Measurements from ENCODE around the gene MAN2B1.
"Not testable (repeated sequence)": the region's sequence is repeated elsewhere in the genome, so short reads cannot be mapped to it uniquely, and the experiment has no call there.

The MAN2B1 gene

GRCh38 chr19:12626958-12627357, 39.6 kb downstream of the MAN2B1 start:
- Histone ChIP-seq H3K36me3 (ENCODE audit: insufficient read depth, low read length) (peaks cover 39% of the 10 kb centered on the region), H3K4me2 (ENCODE audit: low read depth, low read length, poor library complexity, severe bottlenecking) (no peak overlapping the region), H2AFZ (ENCODE audit: low read length) (no peak overlapping the region), H3K9me3 (ENCODE audit: insufficient read depth, low read depth, low read length) (peaks cover 7% of the 10 kb centered on the region; the same call in 1 of the 2 replicates), H4K20me1 (ENCODE audit: insufficient read depth, low read length, poor library complexity, severe bottlenecking) (peaks cover 4% of the 10 kb centered on the region), H3K4me1 (ENCODE audit: insufficient read depth, low read length, poor library complexity, severe bottlenecking) (no peaks in the 10 kb centered on the region), H3F3A (ENCODE audit: low read depth) (no peaks in the 10 kb centered on the region), H3K9ac (ENCODE audit: low read depth, low read length, poor library complexity, severe bottlenecking) (no peak overlapping the region), H3K27me3 (ENCODE audit: insufficient read depth, low read length, poor library complexity, severe bottlenecking) (no peaks in the 10 kb centered on the region), H3K4me3 (ENCODE audit: low read length, poor library complexity, severe bottlenecking) (no peak overlapping the region), H3K9me2 (replicated peaks; ENCODE audit: low read depth, low read length) (no peaks in the 10 kb centered on the region), H3K79me2 (ENCODE audit: insufficient read depth, low read length) (no peaks in the 10 kb centered on the region)
- TF ChIP-seq EZH2phosphoT487 (IDR thresholded peaks at IDR 0.05; ENCODE audit: borderline replicate concordance) (no peak), CTCF (conservative IDR thresholded peaks at IDR 0.05; ENCODE audit: low read length) (no peak)

GRCh38 chr19:12623361-12624031, 43.0 kb downstream of the MAN2B1 start:
- H4K20me1 ChIP-seq (ENCODE audit: insufficient read depth, low read length, poor library complexity, severe bottlenecking), result peaks cover 19% of the 10 kb centered on the region
- peaks cover 7% of the 10 kb centered on the region; the same call in 1 of the 2 replicates for H3K9me3 ChIP-seq (ENCODE audit: insufficient read depth, low read depth, low read length)
- no peaks in the 10 kb centered on the region for H3K4me1 ChIP-seq (ENCODE audit: insufficient read depth, low read length, poor library complexity, severe bottlenecking)
- no peak overlapping the region for H3K4me3 ChIP-seq (ENCODE audit: low read length, poor library complexity, severe bottlenecking)
- TF ChIP-seq CTCF (conservative IDR thresholded peaks at IDR 0.05; ENCODE audit: low read length) (no peak), EZH2phosphoT487 (IDR thresholded peaks at IDR 0.05; ENCODE audit: borderline replicate concordance) (no peak)
- peaks cover 29% of the 10 kb centered on the region for H3K36me3 ChIP-seq (ENCODE audit: insufficient read depth, low read length)
- peaks cover 23% of the 10 kb centered on the region for H3K79me2 ChIP-seq (ENCODE audit: insufficient read depth, low read length)
- H3K27me3 ChIP-seq (ENCODE audit: insufficient read depth, low read length, poor library complexity, severe bottlenecking), result no peaks in the 10 kb centered on the region
- H3K4me2 ChIP-seq (ENCODE audit: low read depth, low read length, poor library complexity, severe bottlenecking), result no peak overlapping the region
- no peak overlapping the region for H3K9ac ChIP-seq (ENCODE audit: low read depth, low read length, poor library complexity, severe bottlenecking)
- no peaks in the 10 kb centered on the region for H3F3A ChIP-seq (ENCODE audit: low read depth)
- H2AFZ ChIP-seq (ENCODE audit: low read length), result no peak overlapping the region
- H3K9me2 ChIP-seq (replicated peaks; ENCODE audit: low read depth, low read length), result no peaks in the 10 kb centered on the region

GRCh38 chr19:12621253-12622024, 45.1 kb downstream of the MAN2B1 start:
- not testable (repeated sequence) for H3K9me2 ChIP-seq (replicated peaks; ENCODE audit: low read depth, low read length); H3K9me3 ChIP-seq (ENCODE audit: insufficient read depth, low read depth, low read length); H3K4me3 ChIP-seq (ENCODE audit: low read length, poor library complexity, severe bottlenecking); H2AFZ ChIP-seq (ENCODE audit: low read length); H3K27me3 ChIP-seq (ENCODE audit: insufficient read depth, low read length, poor library complexity, severe bottlenecking); H3K4me1 ChIP-seq (ENCODE audit: insufficient read depth, low read length, poor library complexity, severe bottlenecking); H3F3A ChIP-seq (ENCODE audit: low read depth); H3K4me2 ChIP-seq (ENCODE audit: low read depth, low read length, poor library complexity, severe bottlenecking); H3K9ac ChIP-seq (ENCODE audit: low read depth, low read length, poor library complexity, severe bottlenecking)
- H3K79me2 ChIP-seq (ENCODE audit: insufficient read depth, low read length), result peaks cover 41% of the 10 kb centered on the region
- peaks cover 11% of the 10 kb centered on the region; the same call in 1 of the 2 replicates for H3K36me3 ChIP-seq (ENCODE audit: insufficient read depth, low read length)
- peaks cover 31% of the 10 kb centered on the region for H4K20me1 ChIP-seq (ENCODE audit: insufficient read depth, low read length, poor library complexity, severe bottlenecking)
